ENCODE results near the gene ASPSCR1. TPM values are rescaled to one million over a fixed set of nuclear protein-coding genes. Genes with fewer than 3 reads are reported as not detected.

ASPSCR1 gene
- polyA plus RNA-seq, 1 experiment = 15.4 TPM

DNA sequence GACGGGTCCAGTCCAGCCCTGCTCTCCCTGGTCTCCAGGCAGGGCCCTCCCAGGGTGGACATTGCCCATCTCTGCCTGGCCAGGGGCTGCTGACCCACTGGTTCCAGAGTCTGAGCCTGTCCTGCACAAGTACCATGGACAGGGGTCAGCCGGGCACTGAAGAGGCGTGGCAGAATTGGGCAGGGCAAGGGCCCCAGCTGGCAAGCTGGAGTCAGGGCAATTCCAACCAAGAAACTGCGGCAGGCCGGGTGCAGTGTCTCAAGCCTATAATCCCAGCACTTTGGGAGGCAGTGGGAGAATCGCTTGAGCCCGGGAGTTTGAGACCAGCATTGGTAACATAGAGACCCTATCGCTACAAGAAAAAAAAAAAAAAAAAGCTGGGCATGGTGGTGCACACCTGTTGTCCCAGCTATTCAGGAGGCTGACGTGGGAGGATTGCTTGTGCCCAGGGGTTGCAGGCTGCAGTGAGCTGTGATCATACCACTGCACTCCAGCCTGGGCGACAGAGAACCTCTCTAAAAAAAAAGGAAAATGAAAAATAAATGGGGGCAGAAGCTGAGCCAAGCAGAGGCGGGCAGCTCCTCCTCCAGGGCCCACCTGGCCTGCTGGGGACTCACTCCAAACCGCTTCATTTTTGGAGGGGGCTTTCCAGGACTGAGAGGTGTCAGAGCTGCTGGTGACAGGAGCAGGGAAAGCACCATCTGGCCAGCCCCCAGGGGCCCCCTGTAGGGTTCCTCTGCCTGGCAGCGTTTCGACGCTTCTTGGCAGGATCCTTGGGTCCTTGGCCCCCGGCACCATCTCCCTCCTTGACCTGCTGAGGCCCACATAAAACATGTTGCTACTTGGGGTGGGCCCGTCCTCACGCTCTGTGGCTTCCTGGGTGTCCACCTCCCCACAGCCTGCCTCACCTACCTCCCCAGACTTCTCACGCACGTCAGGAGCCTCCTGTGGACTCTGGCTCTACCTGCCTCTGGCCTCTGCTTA is 47.0 kb upstream of the ASPSCR1 start:
- CTCF ChIA-PET = no interaction called here
- TF ChIP-seq, protein P1, sequence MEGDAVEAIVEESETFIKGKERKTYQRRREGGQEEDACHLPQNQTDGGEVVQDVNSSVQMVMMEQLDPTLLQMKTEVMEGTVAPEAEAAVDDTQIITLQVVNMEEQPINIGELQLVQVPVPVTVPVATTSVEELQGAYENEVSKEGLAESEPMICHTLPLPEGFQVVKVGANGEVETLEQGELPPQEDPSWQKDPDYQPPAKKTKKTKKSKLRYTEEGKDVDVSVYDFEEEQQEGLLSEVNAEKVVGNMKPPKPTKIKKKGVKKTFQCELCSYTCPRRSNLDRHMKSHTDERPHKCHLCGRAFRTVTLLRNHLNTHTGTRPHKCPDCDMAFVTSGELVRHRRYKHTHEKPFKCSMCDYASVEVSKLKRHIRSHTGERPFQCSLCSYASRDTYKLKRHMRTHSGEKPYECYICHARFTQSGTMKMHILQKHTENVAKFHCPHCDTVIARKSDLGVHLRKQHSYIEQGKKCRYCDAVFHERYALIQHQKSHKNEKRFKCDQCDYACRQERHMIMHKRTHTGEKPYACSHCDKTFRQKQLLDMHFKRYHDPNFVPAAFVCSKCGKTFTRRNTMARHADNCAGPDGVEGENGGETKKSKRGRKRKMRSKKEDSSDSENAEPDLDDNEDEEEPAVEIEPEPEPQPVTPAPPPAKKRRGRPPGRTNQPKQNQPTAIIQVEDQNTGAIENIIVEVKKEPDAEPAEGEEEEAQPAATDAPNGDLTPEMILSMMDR (IDR thresholded peaks at IDR 0.05; ENCODE audit: insufficient read depth, low read depth, low read length) = no peak
- DNase-seq (ENCODE audit: low read depth) = no peak

DNA sequence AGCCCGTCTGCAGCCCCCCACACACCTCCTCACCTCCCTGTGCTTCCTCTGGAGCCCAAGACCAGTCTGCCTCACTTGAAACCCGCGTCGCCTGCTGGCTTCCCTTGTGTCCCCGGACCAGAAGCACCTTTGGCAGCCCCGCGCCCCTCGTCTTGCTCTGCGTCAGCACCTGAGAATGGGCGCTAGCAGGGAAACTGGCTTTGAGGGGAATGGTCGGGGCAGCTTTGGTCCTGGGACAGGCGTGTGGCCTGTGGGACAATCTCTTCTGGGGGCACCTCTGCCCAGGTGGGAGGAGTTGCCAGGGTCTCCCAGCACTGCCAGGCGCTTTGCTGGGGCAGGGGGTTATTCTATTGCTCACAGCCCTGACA is 46.3 kb upstream of the ASPSCR1 start:
- ChIA-PET CTCF (no interaction called here), POLR2A (no interaction called here)
- H3K27me3 ChIP-seq (ENCODE audit: control insufficient read depth, insufficient read depth, low read length) = no peaks in the 10 kb centered on the region
- no peak for DNase-seq (ENCODE audit: low read depth)
- no peak overlapping the region for H3K4me3 ChIP-seq (ENCODE audit: low read depth, low read length)
- TF ChIP-seq, protein P1 (IDR thresholded peaks at IDR 0.05; ENCODE audit: insufficient read depth, low read depth, low read length) = no peak
- H3K36me3 ChIP-seq (ENCODE audit: control insufficient read depth, insufficient read depth, low read length) = peaks cover 20% of the 10 kb centered on the region

More for the DNA sequence above, 47.0 kb upstream of the ASPSCR1 start:
- H3K27me3 ChIP-seq (ENCODE audit: control insufficient read depth, insufficient read depth, low read length) = no peaks in the 10 kb centered on the region
- peaks cover 20% of the 10 kb centered on the region for H3K36me3 ChIP-seq (ENCODE audit: control insufficient read depth, insufficient read depth, low read length)
- H3K4me3 ChIP-seq (ENCODE audit: low read depth, low read length) = no peak overlapping the region
- POLR2A ChIA-PET = interaction anchor here (0.5 kb wide), 1 partner anchor 126 kb away, joined by 5 read pairs; no protein-coding TSS in a partner anchor

DNA sequence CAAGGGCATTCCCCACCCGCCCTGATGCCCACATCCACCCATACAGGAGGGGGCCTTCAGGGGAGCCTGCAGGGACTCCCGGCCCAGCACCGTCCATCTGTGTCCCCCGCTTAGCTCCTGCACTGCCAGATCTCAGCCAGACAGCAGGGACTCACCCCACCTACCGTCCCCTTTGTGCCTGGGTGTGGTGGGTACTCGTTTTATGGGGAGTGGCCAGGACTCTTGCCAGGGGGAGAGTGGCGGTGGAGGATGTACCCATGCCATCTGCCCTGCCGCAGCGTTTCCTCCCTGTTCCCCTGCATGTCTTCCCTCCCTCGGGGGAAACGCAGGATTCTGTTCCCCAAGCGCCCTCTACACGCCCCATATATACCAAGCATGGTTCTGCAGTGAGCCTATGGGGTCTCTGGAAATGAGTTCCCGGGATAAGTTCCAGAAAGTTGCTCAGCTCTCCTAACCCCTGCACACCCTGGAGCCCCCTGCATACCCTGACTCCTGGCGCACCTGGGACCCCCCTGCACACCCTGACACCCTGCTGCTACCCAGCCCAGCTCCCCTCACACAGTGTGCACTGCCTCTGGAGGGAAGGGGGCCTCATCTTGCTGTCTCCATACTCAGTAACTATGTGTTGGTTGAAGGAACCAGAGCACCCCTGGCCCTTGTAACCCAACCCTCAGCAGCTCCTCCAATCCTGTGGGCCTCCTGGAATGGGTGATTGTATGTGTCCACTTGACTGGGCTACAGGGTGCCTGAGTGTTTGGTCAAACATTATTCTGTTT is 45.7 kb upstream of the ASPSCR1 start:
- DNase-seq (ENCODE audit: low read depth) = no peak
- ChIA-PET CTCF (no interaction called here), POLR2A (no interaction called here)
- TF ChIP-seq, protein P1 (IDR thresholded peaks at IDR 0.05; ENCODE audit: insufficient read depth, low read depth, low read length) = no peak
- Histone ChIP-seq H3K27me3 (ENCODE audit: control insufficient read depth, insufficient read depth, low read length) (no peaks in the 10 kb centered on the region), H3K4me3 (ENCODE audit: low read depth, low read length) (no peak overlapping the region), H3K36me3 (ENCODE audit: control insufficient read depth, insufficient read depth, low read length) (peaks cover 20% of the 10 kb centered on the region)

DNA sequence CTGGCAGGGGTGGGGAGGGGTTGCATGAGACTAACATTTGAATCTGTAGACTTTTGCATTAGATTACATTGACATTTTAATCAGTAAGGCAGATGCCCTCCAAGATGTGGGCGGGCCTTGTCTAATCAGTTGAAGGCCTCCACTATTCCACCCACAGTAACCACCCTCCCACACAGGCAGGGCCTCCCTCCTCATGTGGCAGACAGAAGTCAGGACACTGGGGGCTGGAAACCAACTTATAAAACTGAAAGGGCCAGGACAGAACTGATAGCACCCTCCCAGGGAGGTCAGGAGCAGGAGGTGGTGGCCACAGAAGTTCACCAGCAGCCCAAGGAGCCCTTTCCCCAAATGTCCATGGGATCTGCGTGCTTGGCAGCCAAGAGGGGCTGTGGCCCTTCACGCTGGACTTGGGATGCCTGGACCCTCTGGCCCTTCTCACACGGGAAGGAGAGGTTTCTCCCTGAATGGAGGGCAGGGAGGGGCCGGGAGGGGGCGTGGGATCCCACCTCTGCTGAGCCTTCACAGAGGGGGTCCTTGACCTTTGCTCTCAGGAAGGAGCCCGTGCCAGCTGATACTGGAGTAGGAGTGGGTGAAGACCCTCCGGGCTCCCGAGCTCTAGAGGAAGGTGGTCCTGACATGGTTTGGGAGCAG is 45.0 kb upstream of the ASPSCR1 start:
- ChIA-PET CTCF (interaction anchor here (1.6 kb wide), 1 partner anchor 27 kb away, joined by 4 read pairs; no protein-coding TSS in a partner anchor), POLR2A (interaction anchor here (0.5 kb wide), 1 partner anchor 71 kb away, joined by 3 read pairs; no protein-coding TSS in a partner anchor)
- TF ChIP-seq, protein P1 (IDR thresholded peaks at IDR 0.05; ENCODE audit: insufficient read depth, low read depth, low read length) = no peak
- Histone ChIP-seq H3K36me3 (ENCODE audit: control insufficient read depth, insufficient read depth, low read length) (peaks cover 20% of the 10 kb centered on the region), H3K4me3 (ENCODE audit: low read depth, low read length) (no peak overlapping the region), H3K27me3 (ENCODE audit: control insufficient read depth, insufficient read depth, low read length) (no peaks in the 10 kb centered on the region)
- no peak for DNase-seq (ENCODE audit: low read depth)
